Measurements from ENCODE around the gene MVB12B.

The MVB12B gene

GRCh38 chr9:126521551-126521950, 194.9 kb downstream of the MVB12B start:
- DNase-seq (ENCODE audit: low spot score), result no peak

- DNase-seq (ENCODE audit: low spot score), result no peak
Measured at GRCh38 chr9:126521976-126522590, 195.5 kb downstream of the MVB12B start.

DNA sequence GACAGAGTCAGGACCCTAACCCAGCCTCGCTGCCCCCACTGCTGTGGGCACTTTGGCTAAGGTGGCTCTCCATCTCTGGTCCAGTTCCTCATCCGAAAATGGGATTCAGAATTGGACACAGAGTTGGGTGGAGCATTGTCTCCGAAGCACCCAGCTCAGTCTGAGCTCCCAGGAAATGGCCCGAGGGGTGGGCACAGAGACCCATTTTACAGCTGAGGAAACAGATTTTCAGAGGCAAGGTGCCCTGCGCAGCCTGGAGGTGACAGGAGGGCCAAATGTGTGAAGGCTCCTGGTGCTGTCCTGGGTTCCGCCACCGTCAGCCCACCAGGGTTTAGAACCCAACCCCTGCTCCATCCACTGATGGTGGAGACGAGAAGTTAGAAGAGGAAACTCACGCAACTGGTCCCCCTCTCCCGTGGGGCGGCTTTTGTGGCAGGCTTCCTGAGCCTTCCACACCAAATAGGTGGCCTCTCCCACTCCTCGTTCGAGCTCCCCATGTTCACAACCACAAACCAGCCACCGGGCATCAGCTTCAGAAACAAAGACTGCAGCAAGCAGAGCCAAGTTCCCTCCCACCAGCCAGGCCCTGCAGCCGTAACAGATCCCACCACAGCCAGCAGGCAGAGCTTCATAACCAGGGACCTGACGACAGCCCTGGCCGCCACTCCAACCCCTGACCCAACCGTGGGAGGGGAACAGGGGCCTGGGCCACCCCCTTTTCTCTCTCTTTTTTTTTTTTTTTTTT, 196.2 kb downstream of the MVB12B start:
- no peak for DNase-seq (ENCODE audit: low spot score)

DNA sequence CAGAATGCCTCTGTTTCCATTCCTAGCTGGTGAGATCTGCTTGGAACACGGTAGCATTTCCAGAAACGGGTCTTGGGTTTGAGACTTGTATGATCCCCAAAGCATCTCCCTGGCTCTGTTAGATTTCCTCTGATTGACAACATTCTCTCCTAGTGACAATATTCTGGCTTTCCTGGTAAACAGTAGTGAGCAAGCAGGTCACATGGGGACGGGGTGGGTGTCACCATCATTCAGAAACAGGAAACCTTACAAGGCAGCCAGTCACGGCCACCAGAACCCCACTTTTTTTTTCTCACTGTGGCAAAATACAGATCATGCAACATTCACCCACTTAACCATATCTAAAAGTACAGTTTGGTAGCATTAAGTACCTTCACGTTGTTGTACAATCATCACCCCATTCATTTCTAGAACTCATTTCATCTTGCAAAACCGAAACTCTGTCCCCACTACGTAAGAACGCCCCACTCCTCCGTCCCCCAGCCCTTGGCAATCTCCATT, 197.0 kb downstream of the MVB12B start:
- DNase-seq (ENCODE audit: low spot score), result no peak

GRCh38 chr9:126524353-126525077, 197.9 kb downstream of the MVB12B start:
- no peak for DNase-seq (ENCODE audit: low spot score)

DNA sequence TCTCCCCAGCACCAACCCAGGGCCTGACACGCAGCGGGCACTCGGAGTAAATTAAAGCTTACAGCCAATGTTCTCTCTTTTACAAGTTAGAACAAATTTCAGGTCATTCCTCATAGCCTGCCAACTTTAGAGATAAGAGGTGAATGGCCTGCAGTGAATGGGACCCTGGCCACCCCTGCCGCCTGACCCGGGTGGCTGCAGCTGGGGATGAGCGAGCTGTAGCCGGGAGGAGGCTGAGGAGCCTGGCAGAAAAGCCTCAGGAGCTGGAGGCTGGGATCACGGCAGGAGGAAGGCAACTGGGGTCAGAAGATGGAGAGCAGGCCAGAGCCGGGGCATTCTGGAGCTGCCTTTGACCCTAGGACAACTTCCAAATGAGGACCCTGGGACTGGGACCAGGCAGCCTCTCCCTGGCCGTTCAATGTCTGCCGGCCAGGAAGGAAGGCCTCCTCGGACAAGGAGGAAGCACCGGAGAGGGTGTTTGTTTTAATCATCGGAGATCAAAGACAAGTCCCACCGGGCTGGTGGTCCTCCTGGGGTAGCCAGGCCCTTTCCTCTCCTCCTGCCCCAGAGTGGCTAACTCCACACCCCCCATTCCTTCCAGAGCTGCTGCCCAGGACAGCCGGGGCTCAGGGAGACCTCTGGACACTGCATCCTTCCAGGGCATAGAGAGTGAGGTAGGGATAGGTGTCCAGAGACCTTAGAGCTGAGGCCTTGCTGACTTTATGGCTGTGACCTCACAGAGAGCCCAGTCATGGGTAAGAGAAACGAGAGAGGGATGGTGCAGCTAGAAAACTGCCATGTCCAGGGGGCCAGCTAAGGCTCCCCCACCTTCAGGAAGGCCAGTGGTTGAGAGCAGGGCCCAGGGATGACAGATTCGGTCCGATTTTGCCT, 199.8 kb downstream of the MVB12B start:
- no peak for DNase-seq (ENCODE audit: low spot score)

- no peak for DNase-seq (ENCODE audit: low spot score)
Measured at GRCh38 chr9:126527109-126527825, 200.6 kb downstream of the MVB12B start.

- DNase-seq (ENCODE audit: low spot score), result no peak
Measured at GRCh38 chr9:126528111-126528510, 201.5 kb downstream of the MVB12B start.

DNA sequence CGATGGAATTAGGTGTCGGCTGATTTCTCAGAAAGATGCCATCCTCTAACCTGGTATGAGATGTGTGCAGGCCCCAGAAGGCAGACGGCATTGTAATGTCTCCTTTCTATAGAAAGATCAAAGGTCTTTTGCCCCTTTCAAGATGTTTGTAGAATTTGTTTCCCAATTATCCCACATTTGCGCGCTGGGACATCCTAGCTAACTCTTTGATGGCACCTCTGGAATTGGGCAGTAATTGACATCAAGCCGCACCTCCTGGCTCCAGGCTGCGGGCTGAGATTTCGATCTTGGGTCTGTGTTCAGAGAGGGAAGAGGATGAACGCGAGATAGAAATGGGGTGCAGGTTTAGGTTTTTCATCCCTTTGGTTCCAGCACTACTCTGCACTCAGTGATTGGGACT, 202.3 kb downstream of the MVB12B start:
- no peak for DNase-seq (ENCODE audit: low spot score)

DNA sequence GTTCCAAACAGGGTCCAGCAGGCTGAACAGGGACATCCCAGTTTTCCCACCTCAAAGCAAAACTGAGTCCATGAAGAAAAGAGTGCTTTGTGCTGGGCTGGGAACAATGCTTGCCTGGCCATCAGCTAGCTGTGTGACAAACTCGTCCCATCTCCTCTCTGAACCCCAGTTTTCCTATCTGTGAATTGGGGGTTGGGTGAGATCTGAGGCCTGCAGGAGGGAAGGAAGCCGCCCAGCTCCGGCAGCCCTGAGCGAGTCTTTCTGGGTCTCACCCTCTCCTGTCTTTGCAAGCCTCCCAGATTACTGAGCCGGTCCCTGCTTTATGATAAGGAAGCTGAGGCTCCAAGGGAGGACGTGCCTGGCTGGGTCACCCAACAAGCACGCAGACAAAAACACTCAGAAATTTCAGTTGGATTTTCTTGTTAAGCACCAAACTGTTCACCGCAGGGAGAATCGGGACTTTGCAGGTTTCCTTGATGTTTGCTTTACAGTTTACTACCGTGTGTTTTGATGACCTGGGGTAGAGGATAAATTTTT, 204.5 kb downstream of the MVB12B start:
- DNase-seq (ENCODE audit: low spot score), result no peak

- no peak for DNase-seq (ENCODE audit: low spot score)
Measured at GRCh38 chr9:126531591-126531990, 205.0 kb downstream of the MVB12B start.

- no peak for DNase-seq (ENCODE audit: low spot score)
Measured at GRCh38 chr9:126532019-126532462, 205.4 kb downstream of the MVB12B start.

DNA sequence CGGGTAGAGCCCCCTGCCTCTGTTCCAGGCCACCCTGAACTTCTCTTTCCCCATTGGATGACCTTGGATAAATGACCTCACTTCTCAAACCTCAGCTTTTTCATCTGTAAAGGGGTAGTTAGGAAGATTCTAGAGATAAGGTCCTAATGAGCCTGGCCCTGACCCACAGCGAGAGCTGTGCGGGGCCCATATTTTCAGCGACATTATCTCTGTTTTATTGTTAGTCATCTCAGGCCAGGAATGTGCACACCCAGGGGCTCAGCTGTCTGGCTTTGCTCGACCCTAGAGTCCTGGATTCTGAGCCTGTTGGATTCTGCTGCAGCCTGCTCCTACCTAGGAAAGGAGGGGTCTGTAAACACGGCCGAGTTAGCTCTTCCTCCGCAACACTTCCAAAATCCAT, 205.9 kb downstream of the MVB12B start:
- DNase-seq (ENCODE audit: low spot score), result no peak

DNA sequence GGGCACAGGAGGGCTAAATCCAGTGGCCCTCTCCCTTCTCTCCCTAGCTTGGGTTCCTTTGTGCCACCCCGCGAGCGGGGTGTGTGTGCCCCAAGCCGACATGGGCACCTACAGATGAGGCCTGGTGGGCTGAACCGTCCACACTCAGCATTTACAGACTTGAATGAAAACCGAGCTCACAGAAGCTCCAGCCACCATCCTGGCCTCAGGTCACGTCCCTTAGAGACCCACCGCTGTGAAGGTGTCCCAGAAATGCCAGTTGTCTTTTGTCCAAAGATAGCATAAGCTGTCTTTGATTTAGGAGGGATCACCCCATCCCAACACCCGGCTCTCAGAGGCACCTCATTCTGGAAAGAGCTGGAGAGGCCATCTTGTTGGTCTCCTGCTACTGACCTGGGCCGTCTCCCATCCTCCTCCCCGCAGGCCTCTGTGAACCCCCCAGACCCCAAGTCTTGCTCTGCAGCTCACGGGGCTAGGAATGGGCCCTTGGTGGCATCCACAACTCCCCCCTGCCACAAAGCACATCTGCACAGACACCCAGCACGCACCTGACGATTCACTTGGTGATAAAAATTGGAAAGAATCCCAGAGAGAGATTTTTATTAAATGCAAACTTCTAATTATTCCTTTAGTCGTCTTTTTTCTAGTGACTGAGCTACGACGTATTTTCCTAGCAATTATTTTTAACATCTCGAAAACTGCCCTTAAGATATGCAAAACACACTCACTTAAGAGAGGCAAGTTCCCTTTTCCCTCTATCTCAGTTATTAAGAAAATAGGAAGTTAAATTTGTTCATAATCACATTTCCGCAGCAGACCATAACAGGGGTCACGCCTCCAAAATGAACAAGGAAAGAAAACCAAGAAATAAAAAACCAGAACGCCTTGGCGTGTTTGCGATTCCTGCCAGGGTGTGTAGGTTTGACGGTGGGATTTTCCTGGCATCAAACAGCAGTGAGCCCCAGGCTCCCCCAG, 206.6 kb downstream of the MVB12B start:
- DNase-seq (ENCODE audit: low spot score), result no peak

DNA sequence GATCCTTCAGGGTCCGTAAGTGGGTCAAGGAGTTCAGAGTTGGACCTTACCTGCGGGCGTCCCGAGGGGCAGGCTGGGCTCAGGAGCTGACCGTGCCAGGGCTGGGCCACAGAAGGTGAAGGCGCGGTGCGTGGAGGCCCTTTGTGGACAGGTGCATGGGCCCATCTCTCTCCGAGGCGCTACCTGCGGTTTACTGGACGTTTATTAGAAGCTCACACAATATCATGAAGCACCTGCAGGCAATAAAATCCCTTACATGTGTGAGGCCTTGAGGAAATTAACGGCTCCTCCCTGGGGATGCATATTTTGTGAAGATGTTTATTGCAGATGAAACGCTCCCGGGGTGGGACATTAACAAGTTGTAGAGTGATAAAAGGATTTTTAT, 207.3 kb downstream of the MVB12B start:
- no peak for DNase-seq (ENCODE audit: low spot score)

GRCh38 chr9:126534431-126535186, 208.0 kb downstream of the MVB12B start:
- DNase-seq (ENCODE audit: low spot score), result no peak

DNA sequence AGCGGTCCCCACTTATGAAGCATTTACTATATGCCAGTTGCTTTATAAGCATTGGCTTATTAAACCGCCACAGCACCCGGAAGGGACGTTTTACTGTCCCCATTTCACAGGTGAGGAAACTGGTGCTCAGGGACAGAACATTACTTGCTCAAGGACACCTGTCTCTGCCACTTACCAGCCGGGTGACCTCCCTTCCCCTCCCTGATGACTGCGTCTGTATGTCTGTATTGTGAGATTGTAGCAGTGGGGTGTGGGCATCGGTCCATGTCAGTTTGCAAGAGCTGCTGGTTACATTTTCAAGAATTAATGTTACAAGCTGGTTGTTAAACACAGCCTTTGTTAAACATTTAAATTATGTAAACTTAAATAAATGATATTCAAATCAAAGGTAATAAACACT, 209.5 kb downstream of the MVB12B start:
- DNase-seq (ENCODE audit: low spot score), result no peak

DNA sequence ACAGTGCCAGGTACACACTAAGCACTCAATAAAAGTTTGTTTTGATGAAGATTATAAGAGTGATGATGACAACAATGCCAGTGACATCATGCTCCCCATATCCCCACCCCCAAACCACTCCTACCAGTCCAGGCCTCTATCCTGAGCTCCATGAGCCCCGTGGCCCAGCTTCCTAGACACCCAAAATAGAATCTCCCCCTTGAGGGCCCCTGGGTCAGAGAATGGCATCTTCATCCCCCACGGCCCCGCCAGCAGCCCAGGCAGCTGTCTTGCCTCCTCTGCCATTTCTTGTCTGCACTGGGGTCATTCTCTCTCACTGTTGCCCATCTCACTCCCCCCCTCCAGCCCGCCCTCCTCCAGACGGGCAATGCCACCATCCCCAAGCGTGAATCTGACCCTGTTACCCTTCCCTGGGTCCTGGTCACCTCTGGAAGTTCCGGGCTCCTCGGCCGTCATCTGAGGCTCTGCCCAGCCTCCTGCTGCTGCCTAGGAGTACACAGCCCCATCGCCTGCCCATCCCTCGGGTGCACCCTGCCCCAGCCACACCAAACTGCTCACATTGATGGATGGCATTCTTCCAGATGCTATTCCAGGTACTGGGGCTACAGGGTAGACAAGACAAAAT, 210.3 kb downstream of the MVB12B start:
- DNase-seq (ENCODE audit: low spot score), result no peak

DNA sequence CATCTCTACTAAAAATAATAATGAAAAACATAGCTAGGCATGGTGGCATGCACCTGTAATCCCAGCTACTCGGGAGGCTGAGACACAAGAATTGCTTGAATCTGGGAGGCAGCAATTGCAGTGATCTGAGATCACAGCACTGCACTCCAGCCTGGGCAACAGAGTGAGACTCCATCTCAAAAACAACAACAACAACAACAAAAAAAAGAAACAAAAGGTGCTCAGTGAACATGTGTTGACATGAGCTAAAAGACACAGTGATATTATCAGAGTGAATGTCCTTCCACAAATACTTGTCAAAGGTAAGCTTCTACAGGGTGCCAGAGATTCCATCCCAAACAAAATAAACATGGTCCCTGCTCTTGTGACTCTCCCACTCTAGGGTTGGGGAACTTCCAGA, 211.9 kb downstream of the MVB12B start:
- no peak for DNase-seq (ENCODE audit: low spot score)
